Raji (cell line): Measurements from ENCODE around the gene LZTS2.

Source experiments
- POLR2A ChIP-seq: IDR thresholded peaks from 2 replicates; pipeline ENCODE4 v1.6.1; 2011; ENCODE audit warnings: low read depth, low read length, control low read depth; ENCODE audit not compliant: insufficient read depth

LZTS2 gene

GRCh38 chr10:101044117-101044516 lies 44.5 kb downstream of the LZTS2 start:
- TF ChIP-seq POLR2A = no peak

- TF ChIP-seq POLR2A = no peak
Observed at GRCh38 chr10:101046332-101047238, 47.0 kb downstream of the LZTS2 start.

- TF ChIP-seq POLR2A = no peak
Observed at GRCh38 chr10:101047268-101047667, 47.7 kb downstream of the LZTS2 start.

GRCh38 chr10:101047961-101048892 lies 48.6 kb downstream of the LZTS2 start:
- no peak for TF ChIP-seq POLR2A

GRCh38 chr10:101050208-101051069 lies 50.8 kb downstream of the LZTS2 start:
- no peak for TF ChIP-seq POLR2A

GRCh38 chr10:101052285-101052684 lies 52.7 kb downstream of the LZTS2 start:
- no peak for TF ChIP-seq POLR2A

- TF ChIP-seq POLR2A = no peak
Observed at GRCh38 chr10:101053516-101053915, 53.9 kb downstream of the LZTS2 start.

GRCh38 chr10:101054351-101054750 lies 54.7 kb downstream of the LZTS2 start:
- no peak for TF ChIP-seq POLR2A

GRCh38 chr10:101054876-101055275 lies 55.3 kb downstream of the LZTS2 start:
- no peak for TF ChIP-seq POLR2A

- no peak for TF ChIP-seq POLR2A
Observed at GRCh38 chr10:101055411-101055810, 55.8 kb downstream of the LZTS2 start.

GRCh38 chr10:101056365-101057151 lies 57.0 kb downstream of the LZTS2 start:
- TF ChIP-seq POLR2A = no peak
